ENCODE measurements around the gene NMNAT1. TPM values are rescaled to one million over a fixed set of nuclear protein-coding genes. Genes with fewer than 3 reads are reported as not detected.

The NMNAT1 gene
- total RNA-seq (1 to 10 TPM; 2.9 to 8.0 (median 7.1) TPM), total RNA-seq (2.3 to 11.6 (median 5.5) reads per million in 29 experiments)
- total RNA-seq (2013) = 6.6 TPM

DNA sequence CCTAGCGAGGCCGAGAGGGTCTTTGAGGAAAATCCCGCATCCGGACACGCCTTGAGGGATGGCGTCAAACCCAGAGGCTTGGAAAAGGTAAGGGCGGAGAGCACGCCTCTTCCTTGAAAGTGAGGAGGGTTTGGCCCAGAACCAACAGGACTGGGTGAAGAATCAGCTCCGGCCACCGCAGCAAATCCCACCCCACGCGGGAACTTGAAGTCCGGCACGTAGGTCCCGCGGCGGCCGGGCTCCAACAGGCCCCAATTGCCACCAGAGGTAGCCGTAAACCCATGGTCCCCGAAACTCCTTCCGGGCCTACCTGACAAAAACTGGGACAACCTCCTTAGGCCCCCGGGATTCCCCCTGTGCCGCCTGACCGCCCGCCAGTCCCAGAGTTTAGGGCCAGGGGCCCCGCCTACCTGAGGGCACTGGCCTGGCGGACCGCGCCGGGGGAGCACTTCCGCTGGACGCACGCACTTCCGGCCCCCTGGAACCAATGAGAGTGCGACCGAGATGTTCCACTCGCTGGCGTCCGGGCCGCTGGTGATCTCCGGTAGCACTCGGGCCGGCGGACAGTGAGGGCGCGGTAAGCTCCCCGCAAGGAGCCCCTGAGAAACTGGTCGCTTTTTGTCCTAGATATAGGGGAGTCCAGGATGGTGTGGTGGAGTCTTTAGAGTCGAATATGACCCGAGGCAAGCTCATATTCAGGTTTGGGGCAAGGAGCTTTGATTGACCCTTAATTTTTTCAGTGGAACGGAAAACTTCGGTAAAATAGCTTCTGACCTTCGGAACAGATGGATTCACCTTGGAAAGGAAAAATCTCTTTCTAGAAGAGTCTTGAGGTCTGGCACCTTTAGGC lies at the start of gene NMNAT1, which contains the start of gene LZIC:
Gene NMNAT1, plus strand, starts transcription at position 537 of the 850 bp plus-strand sequence. CDS start 28,599 bp downstream, outside the sequence.
Gene LZIC, minus strand, starts transcription at position 453 of the 850 bp plus-strand sequence. CDS start 6,772 bp downstream, outside the sequence.
- Mint-ChIP-seq H3K27me3 (no peaks in the 10 kb centered on the region), H3K27ac (peak within 1 kb of the TSS; percentile 96 to 97), H3K4me3 (peak within 1 kb of the TSS; percentile 96 to 97 (median 97)), H3K9me3 (no peaks in the 10 kb centered on the region), H3K4me1 (peaks cover 24 to 32% (median 24%) of the 10 kb centered on the region in 3 donors), H3K36me3 (peaks cover 7% of the 10 kb centered on the region)
- POLR2A ChIA-PET = interaction anchor here in 1 of 2 donors (0.5 to 1.0 kb wide), 2 partner anchors 33 to 1056 kb away, joined by 4 to 5 read pairs; partner anchors contain the start of gene CTNNBIP1
- ATAC-seq (replicated peaks in 1 of 4) (peak; percentile 92 to 98 (median 96)), DNase-seq (peak; percentile 66 to 92 (median 82))
- under 1% methylated on average over 50 of the region's 53 CpGs for WGBS (ENCODE audit: insufficient coverage)
- H3K36me3 ChIP-seq (ENCODE audit: control insufficient read depth in 2 of 2, extremely low read depth in 1 of 2, insufficient read depth in 1 of 2, low read length in 1 of 2) = peaks cover 0 to 4% of the 10 kb centered on the region in 2 donors
- H3K27ac ChIP-seq (ENCODE audit: low read length) = peak within 1 kb of the TSS; percentile 80
- H3K4me1 ChIP-seq (ENCODE audit: control insufficient read depth in 1 of 2, extremely low read depth in 1 of 2, insufficient read depth in 2 of 2, low read length in 2 of 2) = peaks cover 6 to 29% of the 10 kb centered on the region in 2 experiments
- no peaks in the 10 kb centered on the region for H3K27me3 ChIP-seq (replicated peaks in 1 of 2; ENCODE audit: control insufficient read depth in 2 of 2, extremely low read depth in 1 of 2, insufficient read depth in 2 of 2, low read length in 1 of 2)
- H3K4me3 ChIP-seq (ENCODE audit: control insufficient read depth in 1 of 2, extremely low read depth in 1 of 2, low read length in 1 of 2) = peak within 1 kb of the TSS; percentile 62 to 84
- CTCF ChIA-PET = interaction anchor here (0.6 to 1.2 kb wide), 6 partner anchors 10 to 1314 kb away, joined by 3 to 6 read pairs (median 4); partner anchors contain the start of genes CTNNBIP1 (in 1 of the 2) and SRM (in 1 of the 2)
- no peaks in the 10 kb centered on the region for H3K9me3 ChIP-seq

GRCh38 chr1:9894115-9894514 lies 49.2 kb upstream of the NMNAT1 start:
- ChIA-PET POLR2A (interaction anchor here in 1 of 2 donors (0.6 kb wide), 1 partner anchor 114 kb away, joined by 3 read pairs; no protein-coding TSS in a partner anchor), CTCF (no interaction called here)
- H3K36me3 ChIP-seq (ENCODE audit: control insufficient read depth in 2 of 2, extremely low read depth in 1 of 2, insufficient read depth in 1 of 2, low read length in 1 of 2) = peaks cover 0 to 3% of the 10 kb centered on the region in 2 donors
- H3K4me3 Mint-ChIP-seq = no peak overlapping the region
- no peaks in the 10 kb centered on the region for H3K4me1 ChIP-seq (ENCODE audit: control insufficient read depth in 1 of 2, extremely low read depth in 1 of 2, insufficient read depth in 2 of 2, low read length in 2 of 2)
- H3K27me3 ChIP-seq (replicated peaks in 1 of 2; ENCODE audit: control insufficient read depth in 2 of 2, extremely low read depth in 1 of 2, insufficient read depth in 2 of 2, low read length in 1 of 2) = no peaks in the 10 kb centered on the region
- no peak overlapping the region for H3K27ac ChIP-seq (ENCODE audit: low read length)
- peaks cover 3 to 16% (median 13%) of the 10 kb centered on the region in 3 donors for H3K4me1 Mint-ChIP-seq
- no peaks in the 10 kb centered on the region for H3K9me3 ChIP-seq
- H3K36me3 Mint-ChIP-seq = no peaks in the 10 kb centered on the region
- H3K9me3 Mint-ChIP-seq = no peaks in the 10 kb centered on the region
- DNase-seq (no peak), ATAC-seq (replicated peaks in 1 of 4) (no peak)
- no CpG with 5 or more reads among the region's 3 CpGs for WGBS (ENCODE audit: insufficient coverage)
- H3K27me3 Mint-ChIP-seq = no peaks in the 10 kb centered on the region
- no peak overlapping the region for H3K4me3 ChIP-seq (ENCODE audit: control insufficient read depth in 1 of 2, extremely low read depth in 1 of 2, low read length in 1 of 2)
- no peak overlapping the region for H3K27ac Mint-ChIP-seq

- Histone ChIP-seq H3K4me3 (ENCODE audit: control insufficient read depth in 1 of 2, extremely low read depth in 1 of 2, low read length in 1 of 2) (peak overlapping the region in 1 of 2 donors; percentile 2), H3K27ac (ENCODE audit: low read length) (no peak overlapping the region), H3K27me3 (replicated peaks in 1 of 2; ENCODE audit: control insufficient read depth in 2 of 2, extremely low read depth in 1 of 2, insufficient read depth in 2 of 2, low read length in 1 of 2) (no peaks in the 10 kb centered on the region), H3K9me3 (no peaks in the 10 kb centered on the region), H3K4me1 (ENCODE audit: control insufficient read depth in 1 of 2, extremely low read depth in 1 of 2, insufficient read depth in 2 of 2, low read length in 2 of 2) (peaks cover 0 to 9% of the 10 kb centered on the region in 2 experiments), H3K36me3 (ENCODE audit: control insufficient read depth in 2 of 2, extremely low read depth in 1 of 2, insufficient read depth in 1 of 2, low read length in 1 of 2) (no peaks in the 10 kb centered on the region)
- peaks cover 15 to 26% (median 24%) of the 10 kb centered on the region in 3 donors for H3K4me1 Mint-ChIP-seq
- DNase-seq (peak in 2 of 35 experiments; percentile 3 to 35), ATAC-seq (replicated peaks in 1 of 4) (peak; percentile 23 to 71 (median 38))
- H3K27me3 Mint-ChIP-seq = no peaks in the 10 kb centered on the region
- H3K4me3 Mint-ChIP-seq = peak overlapping the region; percentile 14 to 46 (median 21)
- H3K36me3 Mint-ChIP-seq = no peaks in the 10 kb centered on the region
- WGBS (ENCODE audit: insufficient coverage) = 57% methylated on average over 2 of the region's 18 CpGs
- peak overlapping the region; percentile 28 to 36 for H3K27ac Mint-ChIP-seq
- CTCF ChIA-PET = no interaction called here
- POLR2A ChIA-PET = no interaction called here
- no peaks in the 10 kb centered on the region for H3K9me3 Mint-ChIP-seq
Observed at GRCh38 chr1:9900142-9901043, 42.9 kb upstream of the NMNAT1 start.

DNA sequence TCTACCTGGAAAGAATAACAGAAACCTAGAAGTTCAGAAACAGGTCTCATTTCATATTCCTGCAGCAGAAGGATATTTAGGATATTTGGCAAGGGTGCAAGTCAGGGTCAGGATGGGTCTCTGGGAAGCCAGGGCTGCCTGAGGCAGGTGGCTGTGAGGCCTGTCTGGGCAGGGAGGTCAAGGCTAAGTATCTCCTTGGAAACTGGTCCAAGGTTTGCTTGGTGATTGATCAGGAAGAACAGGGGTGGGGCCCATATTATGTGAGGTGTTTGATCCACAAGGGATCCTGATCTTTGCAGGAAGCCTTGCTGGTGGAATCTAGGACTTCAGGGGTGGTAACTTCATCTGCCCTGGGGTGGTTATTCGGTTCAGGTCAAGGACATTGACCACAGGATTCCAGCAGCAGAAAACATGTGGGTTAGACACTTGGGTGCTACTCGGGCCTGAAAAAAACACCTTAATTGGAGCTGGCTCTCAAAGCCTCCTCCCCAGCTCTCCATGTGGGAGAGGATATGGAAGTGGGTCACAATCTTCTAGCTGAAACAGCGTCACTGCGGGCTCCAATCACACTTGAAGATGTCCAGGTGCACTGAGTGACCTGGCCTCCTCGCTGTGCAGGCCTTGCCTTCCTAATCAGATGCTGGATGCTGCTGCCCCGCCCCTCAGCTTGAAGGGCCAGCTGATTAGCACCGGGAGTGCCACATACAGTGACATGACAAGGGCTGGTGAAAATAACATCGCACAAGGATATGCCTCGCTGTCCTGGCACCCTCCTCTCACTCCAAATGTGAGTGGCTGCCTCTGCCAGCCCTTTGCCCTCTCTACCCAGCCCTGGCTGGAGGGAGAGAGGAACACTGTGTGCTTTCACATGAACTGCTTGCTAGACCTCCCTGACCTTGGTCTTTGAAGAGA lies 41.9 kb upstream of the NMNAT1 start:
- H3K27ac ChIP-seq (ENCODE audit: low read length) = no peak overlapping the region
- peaks cover 0 to 9% of the 10 kb centered on the region in 2 experiments for H3K4me1 ChIP-seq (ENCODE audit: control insufficient read depth in 1 of 2, extremely low read depth in 1 of 2, insufficient read depth in 2 of 2, low read length in 2 of 2)
- Mint-ChIP-seq H3K36me3 (no peaks in the 10 kb centered on the region), H3K9me3 (no peaks in the 10 kb centered on the region), H3K27ac (peak overlapping the region; percentile 27 to 72), H3K4me1 (peaks cover 15 to 26% (median 24%) of the 10 kb centered on the region in 3 donors), H3K27me3 (no peaks in the 10 kb centered on the region), H3K4me3 (no peak overlapping the region)
- no peaks in the 10 kb centered on the region for H3K9me3 ChIP-seq
- ATAC-seq (replicated peaks in 1 of 4) (peak in 1 of 4 experiments; percentile 19), DNase-seq (no peak)
- no peak overlapping the region for H3K4me3 ChIP-seq (ENCODE audit: control insufficient read depth in 1 of 2, extremely low read depth in 1 of 2, low read length in 1 of 2)
- CTCF ChIA-PET = no interaction called here
- no peaks in the 10 kb centered on the region for H3K36me3 ChIP-seq (ENCODE audit: control insufficient read depth in 2 of 2, extremely low read depth in 1 of 2, insufficient read depth in 1 of 2, low read length in 1 of 2)
- WGBS (ENCODE audit: insufficient coverage) = 94% methylated on average over 5 of the region's 9 CpGs
- H3K27me3 ChIP-seq (replicated peaks in 1 of 2; ENCODE audit: control insufficient read depth in 2 of 2, extremely low read depth in 1 of 2, insufficient read depth in 2 of 2, low read length in 1 of 2) = no peaks in the 10 kb centered on the region
- POLR2A ChIA-PET = no interaction called here

DNA sequence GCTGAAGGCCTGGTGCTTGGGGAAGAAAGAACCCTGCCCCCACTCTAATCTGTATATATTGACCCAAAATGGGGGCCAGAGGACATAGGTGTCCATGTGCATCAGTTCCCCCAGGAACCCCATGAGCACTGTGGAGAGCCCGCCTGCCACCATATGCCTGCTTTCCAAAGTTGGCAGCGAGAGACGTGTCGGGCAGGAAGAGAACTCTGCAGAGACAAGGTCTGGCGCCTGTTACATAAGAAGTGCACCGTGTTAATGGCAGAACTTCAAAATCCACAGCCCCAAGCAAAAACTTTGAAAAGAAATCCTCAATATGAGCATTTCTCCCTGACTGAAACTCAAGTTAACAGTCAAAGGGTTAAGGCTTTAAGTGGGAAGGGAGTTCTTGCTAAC lies 41.2 kb upstream of the NMNAT1 start:
- H3K36me3 Mint-ChIP-seq = no peaks in the 10 kb centered on the region
- ATAC-seq (replicated peaks in 1 of 4) (no peak), DNase-seq (no peak)
- H3K27me3 Mint-ChIP-seq = no peaks in the 10 kb centered on the region
- Histone ChIP-seq H3K4me1 (ENCODE audit: control insufficient read depth in 1 of 2, extremely low read depth in 1 of 2, insufficient read depth in 2 of 2, low read length in 2 of 2) (peaks cover 0 to 9% of the 10 kb centered on the region in 2 experiments), H3K9me3 (no peaks in the 10 kb centered on the region), H3K27me3 (replicated peaks in 1 of 2; ENCODE audit: control insufficient read depth in 2 of 2, extremely low read depth in 1 of 2, insufficient read depth in 2 of 2, low read length in 1 of 2) (no peaks in the 10 kb centered on the region), H3K4me3 (ENCODE audit: control insufficient read depth in 1 of 2, extremely low read depth in 1 of 2, low read length in 1 of 2) (no peak overlapping the region), H3K36me3 (ENCODE audit: control insufficient read depth in 2 of 2, extremely low read depth in 1 of 2, insufficient read depth in 1 of 2, low read length in 1 of 2) (no peaks in the 10 kb centered on the region), H3K27ac (ENCODE audit: low read length) (no peak overlapping the region)
- H3K27ac Mint-ChIP-seq = no peak overlapping the region
- H3K9me3 Mint-ChIP-seq = no peaks in the 10 kb centered on the region
- peaks cover 17 to 26% (median 24%) of the 10 kb centered on the region in 3 donors for H3K4me1 Mint-ChIP-seq
- CTCF ChIA-PET = no interaction called here
- WGBS (ENCODE audit: insufficient coverage) = 100% methylated on average over 4 of the region's 6 CpGs
- H3K4me3 Mint-ChIP-seq = no peak overlapping the region
- POLR2A ChIA-PET = no interaction called here
